Adipocyte (in vitro differentiated cells): ENCODE results near the gene KRTAP10-2.
"Not testable (repeated sequence)": the region's sequence is repeated elsewhere in the genome, so short reads cannot be mapped to it uniquely, and the experiment has no call there.

Source experiments
- DNase-seq: peaks from one replicate; pipeline ENCODE4 v3.0.0-alpha.2; 2015; ENCODE audit warnings: low read depth
- H3K27me3 ChIP-seq: replicated peaks from 2 replicates; pipeline ENCODE4 v1.7.0; 2013; ENCODE audit warnings: mild to moderate bottlenecking, low read length, moderate library complexity; ENCODE audit not compliant: control insufficient read depth, insufficient read depth
- H3K36me3 ChIP-seq: 2 replicates; pipeline ENCODE4 v1.7.0; 2013; ENCODE audit warnings: low read length, mild to moderate bottlenecking, moderate library complexity; ENCODE audit not compliant: control insufficient read depth, insufficient read depth, severe bottlenecking
- H3K4me1 ChIP-seq: 2 replicates; pipeline ENCODE4 v1.7.0; 2013; ENCODE audit warnings: mild to moderate bottlenecking, low read length, moderate library complexity; ENCODE audit not compliant: control insufficient read depth, insufficient read depth
- H3K4me3 ChIP-seq: 2 replicates; pipeline ENCODE4 v1.7.0; 2013; ENCODE audit warnings: mild to moderate bottlenecking, low read length, moderate library complexity
- H3K9ac ChIP-seq: 2 replicates; pipeline ENCODE4 v1.7.0; 2013; ENCODE audit warnings: mild to moderate bottlenecking, low read length, moderate library complexity
- H3K9me3 ChIP-seq: 2 replicates; pipeline ENCODE4 v1.7.0; 2013; ENCODE audit warnings: mild to moderate bottlenecking, low read length, moderate library complexity; ENCODE audit not compliant: control insufficient read depth

The KRTAP10-2 gene

DNA sequence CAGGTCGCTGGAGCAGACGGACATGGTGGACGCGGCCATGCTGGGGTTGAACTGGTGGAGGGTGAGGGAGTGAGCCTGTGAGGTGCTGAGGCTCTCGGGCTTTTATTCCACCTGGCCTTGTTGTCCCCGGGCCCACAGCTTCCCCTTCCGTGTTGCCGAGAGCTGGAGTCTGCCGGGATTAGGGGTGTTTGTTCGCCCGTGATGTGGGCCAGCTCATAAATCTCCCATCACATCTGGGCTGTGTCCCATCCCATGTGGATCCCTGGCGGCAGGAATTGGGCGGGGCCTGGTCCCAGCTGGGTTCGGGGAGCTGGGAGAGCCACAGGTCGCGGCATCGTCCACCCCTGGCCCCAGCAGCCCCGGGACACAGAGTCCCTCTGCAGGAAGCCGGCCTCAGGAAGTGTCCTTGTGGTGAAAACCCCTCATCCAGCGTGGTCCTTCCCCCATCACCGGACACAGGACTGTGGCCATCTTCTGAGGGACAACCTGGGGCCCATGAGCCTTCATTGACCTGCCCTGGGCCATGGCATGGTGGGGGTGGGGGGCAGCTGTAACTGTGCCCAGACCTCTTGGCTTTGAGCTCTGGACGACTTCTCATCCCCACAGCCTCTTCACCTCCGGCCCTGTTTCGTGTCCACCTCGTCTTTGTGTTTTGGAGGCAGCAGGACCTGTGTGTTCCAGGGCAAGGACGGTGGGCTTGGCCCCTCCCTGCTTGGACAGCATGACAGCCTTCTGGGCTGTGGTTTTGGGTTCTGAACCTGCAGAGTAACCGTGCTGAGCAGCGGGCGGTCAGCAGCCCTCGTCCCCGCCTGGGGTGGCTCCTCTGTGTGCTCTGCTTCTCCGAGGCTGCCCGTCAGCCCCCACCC is 41.4 kb upstream of the KRTAP10-2 start, which contains the start of gene KRTAP10-6:
Gene KRTAP10-6, minus strand, starts transcription at position 60 of the 866 bp plus-strand sequence. Its CDS starts 21 bp downstream, at position 39.
- H3K4me1 ChIP-seq = peaks cover 4% of the 10 kb centered on the region
- no peak within 1 kb of the TSS for H3K9ac ChIP-seq
- H3K27me3 ChIP-seq = peaks cover 34% of the 10 kb centered on the region
- no peak for DNase-seq
- H3K9me3 ChIP-seq = no peaks in the 10 kb centered on the region
- H3K36me3 ChIP-seq = no peaks in the 10 kb centered on the region
- H3K4me3 ChIP-seq = no peak within 1 kb of the TSS

DNA sequence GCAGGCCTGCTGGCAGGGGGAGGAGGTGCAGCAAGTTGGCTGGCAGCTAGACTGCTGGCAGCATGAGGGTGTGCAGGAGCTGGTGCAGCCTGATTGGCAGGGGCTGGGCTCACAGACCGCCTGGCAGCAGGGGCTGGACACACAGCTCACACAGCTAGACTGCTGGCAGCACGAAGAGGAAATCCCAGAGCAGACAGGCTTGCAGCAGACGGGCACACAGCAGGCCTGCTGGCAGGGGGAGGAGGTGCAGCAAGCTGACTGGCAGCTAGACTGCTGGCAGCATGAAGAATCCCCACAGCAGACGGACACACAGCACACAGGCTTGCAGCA is 40.5 kb upstream of the KRTAP10-2 start:
- H3K9ac ChIP-seq, H3K4me3 ChIP-seq, H3K36me3 ChIP-seq, H3K4me1 ChIP-seq, DNase-seq, H3K9me3 ChIP-seq: not testable (repeated sequence)
- H3K27me3 ChIP-seq = peaks cover 34% of the 10 kb centered on the region

DNA sequence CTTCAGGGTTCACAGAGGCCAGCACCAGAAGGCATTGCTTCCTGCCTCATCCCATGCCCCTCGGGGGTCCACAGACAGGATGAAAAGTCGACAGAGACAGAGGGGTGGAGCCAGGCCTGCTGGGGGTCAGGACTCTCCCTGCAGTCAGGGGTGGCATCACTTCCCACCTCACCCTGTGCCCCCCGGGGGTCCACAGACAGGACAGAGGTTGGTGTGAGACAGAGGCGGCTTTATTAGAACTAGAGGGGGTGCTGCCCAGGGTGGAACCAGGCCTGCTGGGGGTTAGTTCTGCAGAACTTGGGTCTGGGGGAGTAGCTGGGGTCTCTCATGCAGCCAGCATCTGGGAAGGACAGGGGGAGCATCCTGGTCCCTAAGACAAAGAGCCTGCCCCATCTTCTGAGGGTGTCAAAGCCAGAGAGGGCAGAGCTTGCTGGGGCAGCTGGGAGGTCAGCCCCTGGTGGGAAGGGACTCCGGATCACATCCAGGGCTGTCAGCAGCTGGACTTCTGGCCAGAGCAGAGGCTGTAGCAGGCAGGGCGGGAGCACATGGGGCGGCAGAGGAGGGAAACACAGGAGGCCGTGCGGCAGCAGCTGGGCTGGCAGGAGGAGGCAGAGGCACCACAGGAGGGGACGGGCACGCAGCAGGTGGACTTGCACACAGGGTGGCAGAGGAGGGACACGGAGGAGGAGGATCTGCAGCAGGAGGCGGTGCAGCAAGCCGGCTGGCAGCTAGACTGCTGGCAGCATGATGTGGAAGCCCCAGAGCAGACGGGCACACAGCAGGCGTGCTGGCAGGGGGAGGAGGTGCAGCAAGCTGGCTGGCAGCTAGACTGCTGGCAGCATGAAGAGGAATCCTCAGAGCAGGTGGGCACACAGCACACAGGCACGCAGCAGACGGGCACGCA is 39.8 kb upstream of the KRTAP10-2 start:
- not testable (repeated sequence) for H3K9ac ChIP-seq, H3K9me3 ChIP-seq, H3K36me3 ChIP-seq, H3K4me1 ChIP-seq, H3K4me3 ChIP-seq, DNase-seq
- H3K27me3 ChIP-seq = peaks cover 33% of the 10 kb centered on the region

DNA sequence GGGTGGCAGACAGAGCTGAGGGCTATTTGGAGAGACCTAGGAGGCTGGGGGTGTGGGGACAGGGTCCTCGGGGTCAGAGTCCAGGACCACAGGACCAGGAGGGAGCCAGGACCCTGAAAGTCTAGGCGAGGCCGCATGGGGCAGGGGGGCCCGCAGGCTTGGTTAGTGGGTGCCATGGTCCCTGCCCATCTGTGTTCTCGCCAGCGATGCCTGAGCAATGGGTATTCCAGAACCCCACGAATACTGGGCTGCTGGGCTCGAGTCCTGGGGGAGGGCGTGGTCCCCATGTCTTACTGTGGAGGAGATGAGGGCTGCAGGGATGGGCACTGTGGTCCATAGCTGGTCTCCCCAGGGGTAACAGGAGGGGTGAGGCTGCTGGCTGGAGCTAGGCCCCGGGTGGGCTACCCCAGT is 39.0 kb upstream of the KRTAP10-2 start:
- Histone ChIP-seq H3K9me3 (peaks cover 4% of the 10 kb centered on the region), H3K9ac (no peak overlapping the region), H3K4me1 (peaks cover 4% of the 10 kb centered on the region), H3K4me3 (no peak overlapping the region), H3K27me3 (peaks cover 27% of the 10 kb centered on the region), H3K36me3 (no peaks in the 10 kb centered on the region)
- DNase-seq = no peak

DNA sequence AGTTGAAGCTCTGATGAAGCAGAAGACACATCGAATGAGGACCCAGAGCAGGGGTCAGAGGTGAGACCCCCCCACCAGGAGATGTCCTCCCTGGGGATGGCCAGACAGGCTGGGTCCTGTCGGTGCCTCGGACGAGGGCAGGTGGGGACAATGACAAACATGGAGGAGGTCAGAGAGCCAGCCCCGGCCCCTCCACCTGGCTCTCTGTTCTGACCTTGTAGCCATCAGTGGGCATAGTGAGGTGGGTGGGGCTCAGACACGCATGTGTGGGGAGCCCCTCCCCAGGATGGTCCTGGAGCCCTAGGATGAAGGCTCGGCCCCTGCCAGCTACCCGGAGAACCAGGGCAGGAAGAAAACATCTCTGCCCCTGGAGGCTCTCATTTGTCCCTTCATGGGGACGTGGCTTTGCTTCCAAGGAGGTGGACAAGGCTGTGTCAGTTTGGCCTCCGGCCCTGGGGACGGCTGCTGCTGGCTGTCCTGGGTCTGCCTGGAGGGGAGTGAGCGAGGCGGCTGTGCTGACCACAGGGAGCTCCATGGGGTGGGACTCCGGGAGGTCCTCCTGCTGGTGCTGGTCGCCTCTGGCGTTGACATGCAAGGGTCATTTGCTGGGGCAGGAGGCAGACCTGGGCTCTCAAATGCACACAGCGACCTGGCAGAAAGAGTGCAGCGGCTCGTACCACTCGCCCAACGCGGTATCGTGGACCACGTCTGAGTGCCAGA is 38.4 kb upstream of the KRTAP10-2 start:
- peaks cover 23% of the 10 kb centered on the region for H3K27me3 ChIP-seq
- no peaks in the 10 kb centered on the region for H3K36me3 ChIP-seq
- peaks cover 4% of the 10 kb centered on the region for H3K4me1 ChIP-seq
- DNase-seq = no peak
- no peak overlapping the region for H3K4me3 ChIP-seq
- H3K9ac ChIP-seq = no peak overlapping the region
- peaks cover 8% of the 10 kb centered on the region for H3K9me3 ChIP-seq

DNA sequence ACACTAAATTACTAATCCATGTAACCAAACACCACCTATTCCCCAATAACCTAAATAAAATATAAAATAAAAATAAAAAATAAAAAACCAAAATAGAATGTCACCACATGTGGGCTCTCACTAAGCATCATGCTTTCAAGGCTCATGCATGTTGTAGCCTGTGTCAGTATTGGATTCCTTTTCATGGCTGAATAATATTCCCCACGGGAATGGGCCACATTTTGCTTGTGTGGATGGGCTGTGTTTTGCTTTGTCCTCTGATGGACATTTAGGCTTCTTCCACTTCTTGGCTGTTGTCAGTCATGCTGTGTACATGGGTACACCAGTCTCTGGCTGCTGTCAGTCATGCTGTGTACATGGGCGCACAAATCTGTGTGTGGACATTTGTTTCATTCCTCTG is 37.8 kb upstream of the KRTAP10-2 start:
- Histone ChIP-seq H3K9me3 (peaks cover 8% of the 10 kb centered on the region), H3K36me3 (no peaks in the 10 kb centered on the region), H3K4me3 (no peak overlapping the region), H3K4me1 (peaks cover 4% of the 10 kb centered on the region), H3K9ac (no peak overlapping the region), H3K27me3 (peaks cover 18% of the 10 kb centered on the region)
- DNase-seq = no peak

DNA sequence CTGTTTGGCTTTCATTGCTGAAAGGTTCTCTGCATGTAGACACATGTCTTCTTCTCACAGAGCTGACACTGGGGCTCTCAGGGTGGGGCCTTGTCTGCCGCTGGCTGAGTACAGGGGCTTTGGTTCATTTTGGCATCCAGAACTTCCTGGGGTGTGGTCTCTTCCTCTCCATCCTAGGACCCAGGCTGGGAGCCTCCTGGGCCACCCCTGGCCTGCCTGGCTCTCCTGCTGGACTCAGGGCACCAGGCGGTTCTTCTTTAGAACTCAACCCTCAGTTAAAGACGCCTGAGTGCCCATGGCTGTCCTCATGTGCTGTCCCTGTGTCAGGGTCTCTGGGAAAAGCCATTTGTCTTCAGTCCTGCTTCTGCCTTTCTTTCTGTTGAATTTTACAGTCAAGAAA is 34.6 kb upstream of the KRTAP10-2 start:
- Histone ChIP-seq H3K4me1 (no peaks in the 10 kb centered on the region), H3K4me3 (no peak overlapping the region), H3K9ac (no peak overlapping the region), H3K27me3 (no peaks in the 10 kb centered on the region), H3K9me3 (peaks cover 22% of the 10 kb centered on the region), H3K36me3 (no peaks in the 10 kb centered on the region)
- no peak for DNase-seq

DNA sequence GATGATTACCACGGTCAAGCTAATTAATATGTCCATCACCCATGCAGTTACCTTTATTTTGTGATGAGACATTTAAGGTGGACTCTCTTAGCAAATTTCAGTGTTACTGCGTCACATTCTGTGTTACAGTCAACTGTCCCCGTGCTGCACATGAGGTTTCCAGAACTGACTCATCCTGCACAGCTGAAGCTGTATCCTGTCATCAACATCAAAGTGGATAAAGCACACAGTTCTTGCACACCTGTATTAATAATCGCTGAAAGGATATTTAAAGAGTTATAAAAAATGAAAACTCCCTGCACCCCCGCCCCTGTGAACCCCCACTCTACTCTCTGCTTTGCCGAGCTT is 32.5 kb upstream of the KRTAP10-2 start:
- Histone ChIP-seq H3K9me3 (peaks cover 25% of the 10 kb centered on the region), H3K27me3 (no peaks in the 10 kb centered on the region), H3K9ac (no peak overlapping the region), H3K4me3 (no peak overlapping the region), H3K4me1 (no peaks in the 10 kb centered on the region), H3K36me3 (no peaks in the 10 kb centered on the region)
- no peak for DNase-seq

DNA sequence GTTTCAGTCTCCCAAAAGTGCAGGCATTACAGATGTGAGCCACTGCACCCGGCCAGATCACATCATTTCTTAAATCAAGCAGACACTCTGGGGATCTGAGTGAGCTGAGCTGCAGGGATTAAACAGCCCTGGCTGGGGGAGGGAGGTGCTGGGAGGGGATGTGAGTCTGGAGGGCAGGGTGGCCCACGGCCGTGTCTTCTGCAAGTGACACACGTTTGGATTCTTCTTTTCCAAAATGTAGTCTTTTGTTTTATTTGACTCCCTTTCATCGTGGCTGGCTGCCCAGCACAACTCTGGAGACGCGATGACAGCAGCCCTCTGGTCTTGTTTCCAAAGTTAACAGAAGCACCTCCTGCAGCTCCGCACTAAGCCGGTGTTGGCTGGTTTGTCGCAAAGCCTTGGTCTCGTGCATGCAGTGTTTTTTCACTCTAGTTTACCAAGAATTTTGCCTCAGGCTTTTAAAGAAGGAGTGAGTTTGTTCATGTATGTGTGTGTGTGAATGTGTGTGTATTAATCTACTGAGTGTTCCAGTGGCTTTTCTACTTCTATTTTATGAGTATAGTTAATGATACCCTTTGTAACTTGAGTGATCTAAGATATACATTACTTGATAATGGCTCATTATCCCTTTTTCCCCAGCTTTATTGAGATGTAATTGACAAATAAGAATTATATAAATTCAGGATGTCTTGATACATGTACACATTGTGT is 31.9 kb upstream of the KRTAP10-2 start:
- Histone ChIP-seq H3K4me3 (no peak overlapping the region), H3K4me1 (no peaks in the 10 kb centered on the region), H3K9me3 (peaks cover 25% of the 10 kb centered on the region), H3K27me3 (no peaks in the 10 kb centered on the region), H3K9ac (no peak overlapping the region), H3K36me3 (no peaks in the 10 kb centered on the region)
- DNase-seq = no peak

DNA sequence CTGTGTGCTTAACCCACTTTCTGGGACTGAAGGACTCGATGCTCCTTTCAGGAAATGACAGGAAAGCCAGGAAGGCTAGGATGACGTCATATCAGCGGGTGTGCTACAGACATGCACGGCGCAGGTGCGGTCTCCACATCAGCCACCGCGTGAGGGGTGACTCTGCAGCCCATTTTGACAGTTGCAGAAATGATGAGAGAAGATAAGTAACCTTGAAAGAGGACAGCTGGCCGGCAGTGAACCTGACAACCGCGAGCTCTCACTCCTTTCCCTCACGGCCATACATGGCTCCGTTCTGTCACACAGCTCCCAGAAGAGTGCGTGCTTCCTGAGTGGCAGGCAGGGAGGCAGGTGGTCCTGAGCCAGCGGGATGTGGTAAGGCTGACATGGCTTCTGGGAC is 30.8 kb upstream of the KRTAP10-2 start:
- H3K9me3 ChIP-seq = peaks cover 30% of the 10 kb centered on the region
- H3K36me3 ChIP-seq = no peaks in the 10 kb centered on the region

More for the DNA sequence above, 30.8 kb upstream of the KRTAP10-2 start:
- no peak for DNase-seq
- Histone ChIP-seq H3K4me1 (no peaks in the 10 kb centered on the region), H3K27me3 (no peaks in the 10 kb centered on the region), H3K4me3 (no peak overlapping the region), H3K9ac (no peak overlapping the region)
